GM19035 (cell line): Measurements from ENCODE around the gene PLK1.
"Not testable (repeated sequence)": the region's sequence is repeated elsewhere in the genome, so short reads cannot be mapped to it uniquely, and the experiment has no call there.

Experiments
- ATAC-seq: cut with Tn5 transposase; IDR thresholded peaks from one replicate; pipeline ENCODE4 v1.9.1; 2021; ENCODE audit not compliant: unreplicated experiment

Gene PLK1

GRCh38 chr16:23706439-23706838 lies 27.8 kb downstream of the PLK1 start:
- ATAC-seq, result no peak

DNA sequence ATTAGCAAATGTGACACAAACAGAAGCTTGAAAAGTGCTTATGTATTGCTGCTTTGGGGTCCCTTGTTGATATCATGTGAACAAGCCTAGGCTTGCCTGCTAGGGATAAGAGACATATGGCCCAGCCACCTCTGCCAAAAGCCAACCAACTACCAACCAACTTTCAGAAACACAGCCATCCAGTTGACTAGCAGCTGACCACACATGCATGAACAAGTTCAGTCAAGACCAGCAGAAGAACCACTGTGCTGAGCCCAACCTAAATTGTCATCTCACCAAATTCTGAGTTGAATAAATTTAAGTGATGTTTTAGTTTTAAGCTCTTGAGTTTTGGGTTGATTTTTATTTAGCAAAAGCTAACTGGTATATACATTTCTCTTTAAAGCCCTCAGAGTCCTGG lies 30.8 kb downstream of the PLK1 start:
- no peak for ATAC-seq

DNA sequence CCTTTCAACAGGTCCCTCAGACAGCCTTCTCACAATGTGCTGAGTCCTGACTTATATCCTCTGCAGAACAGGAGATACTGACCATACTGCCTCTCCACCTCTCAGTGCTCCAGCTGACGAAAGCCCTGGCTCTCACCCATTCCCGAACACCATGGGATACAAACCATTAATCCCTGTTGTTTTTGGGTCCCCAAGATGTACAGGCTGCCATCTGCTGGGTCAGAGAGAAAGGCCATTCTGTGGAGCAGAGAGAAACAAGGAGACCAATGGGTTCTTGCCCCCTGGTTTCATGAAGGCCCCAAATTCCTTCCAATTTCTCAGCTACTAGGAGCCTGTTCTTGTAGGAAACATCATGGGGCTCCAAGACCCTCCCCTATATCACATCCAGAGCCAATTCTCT lies 31.3 kb downstream of the PLK1 start:
- no peak for ATAC-seq

DNA sequence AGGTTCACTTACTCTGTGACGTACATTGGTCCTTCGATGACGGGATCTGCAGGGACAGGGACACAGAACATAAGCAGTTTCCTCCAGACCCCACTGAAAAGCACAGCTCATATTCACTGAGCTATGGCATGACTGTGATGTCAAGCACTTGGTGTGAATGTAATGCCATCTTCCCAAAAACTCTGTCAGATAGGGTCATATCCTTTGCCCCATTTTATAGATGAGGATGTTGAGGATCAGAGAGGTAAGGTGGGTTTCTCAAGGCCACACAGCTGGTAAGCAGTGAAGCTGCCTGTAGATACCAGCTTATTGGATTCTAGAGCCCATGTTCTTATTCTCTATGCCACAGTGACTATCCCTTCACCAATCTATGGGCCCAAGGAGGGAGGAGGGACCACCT lies 31.8 kb downstream of the PLK1 start:
- ATAC-seq, result no peak

DNA sequence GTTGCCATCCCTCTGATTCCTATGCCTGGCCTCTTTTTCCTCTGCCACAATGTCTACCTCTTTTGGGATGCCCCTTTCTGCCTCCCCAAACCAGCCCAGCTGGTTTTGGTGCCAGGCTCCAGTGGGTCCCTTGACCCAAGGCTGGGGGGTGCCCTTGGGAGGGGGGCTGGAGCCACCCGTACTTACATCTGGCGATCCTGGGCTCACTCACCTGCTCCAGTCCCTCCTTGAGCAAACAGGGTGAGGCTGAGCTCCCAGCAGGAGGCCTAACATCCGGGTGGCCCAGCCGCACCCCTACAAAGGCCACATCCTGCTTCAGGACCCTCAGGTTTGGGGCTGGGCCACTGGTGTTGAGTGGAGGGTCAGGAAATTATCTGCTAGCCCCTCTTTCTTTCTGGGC lies 33.1 kb downstream of the PLK1 start:
- no peak for ATAC-seq

DNA sequence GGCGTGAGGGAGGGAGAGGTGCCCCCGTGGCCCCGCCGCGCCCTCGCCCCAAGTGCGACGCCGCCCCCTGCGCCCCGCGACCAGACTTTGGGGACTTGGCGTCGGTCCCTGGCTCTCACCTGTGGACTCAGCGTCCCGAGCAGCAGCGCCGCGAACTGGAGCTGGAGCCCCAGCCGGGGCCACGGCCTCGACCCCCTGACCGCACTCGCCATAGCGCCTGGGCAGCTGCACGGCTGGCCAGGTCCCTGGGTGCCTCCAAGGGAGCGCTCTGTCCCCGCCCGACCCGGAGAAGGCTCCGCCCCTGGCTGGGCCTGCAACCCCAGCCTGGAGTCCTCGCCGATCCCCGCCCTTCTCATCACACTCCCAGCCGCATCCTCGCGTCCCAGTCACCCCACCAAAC lies 34.3 kb downstream of the PLK1 start, which contains the start of gene ERN2:
ERN2 (minus strand) TSS at position 247 of the 400 bp plus-strand sequence; CDS start at position 212, 35 bp downstream.
- ATAC-seq, result no peak

DNA sequence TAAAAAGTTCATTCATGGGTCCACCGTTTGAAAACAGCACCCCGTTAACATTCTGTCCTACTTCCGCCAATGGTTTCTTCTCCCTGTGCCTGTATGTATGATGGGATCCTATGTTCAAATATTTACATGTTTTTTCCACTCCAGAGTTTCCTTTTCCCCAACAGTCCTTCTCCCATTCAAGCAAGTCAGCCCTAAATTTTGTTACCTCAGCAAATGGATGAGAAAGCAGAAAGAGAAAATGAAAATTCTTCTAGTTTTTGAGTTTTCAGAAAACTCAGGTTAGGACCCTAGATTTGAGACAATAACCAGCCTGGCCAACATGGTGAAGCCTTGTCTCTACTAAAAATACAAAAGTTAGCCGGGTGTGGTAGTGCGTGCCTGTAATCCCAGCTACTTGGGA lies 37.8 kb downstream of the PLK1 start:
- ATAC-seq, result no peak

DNA sequence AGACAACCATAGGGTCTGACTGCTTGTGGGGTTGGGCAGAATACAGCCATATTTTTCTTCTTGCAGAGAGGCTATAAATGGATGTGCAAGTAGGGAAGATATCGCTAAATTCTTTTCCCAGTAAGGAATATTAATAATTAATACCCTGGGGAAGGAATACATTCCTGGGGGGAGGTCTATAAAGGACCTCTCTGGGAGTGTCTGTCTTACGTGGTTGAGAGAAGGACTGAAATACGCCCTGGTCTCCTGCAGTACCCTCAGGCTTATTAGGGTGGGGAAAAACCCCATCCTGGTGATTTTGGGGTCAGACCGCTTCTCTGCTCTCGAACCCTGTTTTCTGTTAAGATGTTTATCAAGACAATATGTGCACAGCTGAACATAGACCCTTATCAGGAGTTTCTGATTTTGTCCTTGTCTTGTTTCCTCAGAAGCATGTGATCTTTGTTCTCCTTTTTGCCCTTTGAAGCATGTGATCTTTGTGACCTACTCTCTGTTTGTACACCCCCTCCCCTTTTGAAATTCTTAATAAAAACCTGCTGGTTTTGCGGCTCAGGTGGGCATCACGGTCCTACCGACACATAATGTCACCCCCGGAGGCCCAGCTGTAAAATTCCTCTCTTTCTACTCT lies 44.0 kb downstream of the PLK1 start:
- ATAC-seq, result not testable (repeated sequence)

- ATAC-seq, result no peak
These were observed 45.6 kb downstream of the PLK1 start for GRCh38 chr16:23724096-23724784.

- ATAC-seq, result no peak
These were observed 46.1 kb downstream of the PLK1 start for GRCh38 chr16:23724785-23725131.

DNA sequence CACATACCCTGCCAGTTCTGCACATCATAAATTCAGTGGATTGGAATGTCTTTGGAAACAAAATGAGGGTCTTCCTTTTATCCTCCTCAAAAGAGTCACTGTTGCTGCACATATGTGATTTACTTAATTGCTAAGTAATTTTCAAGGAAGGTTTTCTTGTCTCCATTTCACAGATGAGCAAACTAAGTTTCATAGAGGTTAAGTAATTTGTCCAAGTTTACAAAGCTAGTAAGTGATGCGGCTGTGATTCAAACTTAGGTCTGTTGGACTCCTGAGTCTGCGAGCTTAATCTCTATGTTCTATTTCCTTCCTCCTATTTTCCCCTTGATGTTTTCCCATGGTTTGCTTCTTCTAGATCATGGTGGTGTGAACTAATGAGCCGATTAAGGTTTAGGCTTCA lies 48.0 kb downstream of the PLK1 start:
- no peak for ATAC-seq

- no peak for ATAC-seq
These were observed 49.4 kb downstream of the PLK1 start for GRCh38 chr16:23728112-23728477.

GRCh38 chr16:23729503-23730424 lies 51.1 kb downstream of the PLK1 start:
- no peak for ATAC-seq

DNA sequence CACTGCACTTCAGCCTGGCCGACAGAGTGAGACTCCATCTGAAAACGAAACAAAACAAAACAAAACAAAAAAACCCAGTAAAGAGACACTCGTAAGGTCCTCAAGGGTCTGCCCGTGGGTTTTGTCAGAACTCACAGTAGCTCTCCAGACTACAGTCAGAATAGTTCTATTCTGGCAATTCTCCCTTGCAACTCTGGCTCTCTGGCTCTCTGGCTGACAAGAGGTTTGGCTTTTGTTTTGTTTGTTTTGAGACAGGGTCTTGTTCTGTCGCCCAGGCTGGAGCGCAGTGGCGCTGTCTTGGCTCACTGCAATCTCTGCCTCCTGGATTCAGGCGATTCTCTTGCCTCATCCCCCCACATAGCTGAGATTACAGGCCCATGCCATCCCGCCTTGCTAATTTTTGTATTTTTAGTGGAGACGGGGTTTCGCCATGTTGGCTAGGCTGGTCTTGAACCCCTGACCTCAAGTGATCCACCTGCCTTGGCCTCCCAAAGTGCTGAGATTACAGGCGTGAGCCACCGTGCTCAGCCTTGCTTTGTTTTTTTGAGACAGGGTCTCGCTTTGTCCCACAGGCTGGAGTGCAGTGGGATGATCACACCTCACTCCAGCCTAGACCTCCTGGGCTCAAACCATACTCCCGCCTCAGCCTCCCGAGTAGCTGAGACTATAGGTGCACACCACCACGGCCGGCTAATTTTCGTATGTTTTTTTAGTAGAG lies 55.6 kb downstream of the PLK1 start:
- no peak for ATAC-seq

GRCh38 chr16:23737423-23738028 lies 58.8 kb downstream of the PLK1 start:
- ATAC-seq, result not testable (repeated sequence)

DNA sequence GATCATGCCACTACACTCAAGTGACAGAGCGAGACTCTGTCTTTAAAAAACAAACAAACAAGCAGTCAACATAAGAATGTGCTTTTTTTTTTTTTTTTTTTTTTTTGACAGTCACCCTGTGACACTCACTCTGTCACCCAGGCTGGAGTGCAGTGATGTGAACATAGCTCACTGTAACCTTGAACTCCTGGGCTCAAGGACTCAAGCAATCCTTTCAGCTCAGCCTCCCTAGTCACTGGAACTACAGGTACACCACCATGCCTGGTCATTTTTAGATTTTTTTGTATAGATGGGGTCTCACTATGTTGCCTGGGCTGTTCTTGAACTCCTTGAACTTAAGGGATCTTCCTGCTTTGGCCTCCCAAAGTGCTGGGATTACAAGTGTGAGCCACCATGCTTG lies 60.8 kb downstream of the PLK1 start:
- ATAC-seq, result no peak
